CD4-positive, alpha-beta T cell treated with Interleukin-21 for 1 hour (primary cell): ENCODE data around the gene KATNB1.
A peak's percentile ranks its signal among the peaks of the same experiment; 100 is the strongest.
"Not testable (repeated sequence)": the region's sequence is repeated elsewhere in the genome, so short reads cannot be mapped to it uniquely, and the experiment has no call there.

Experiments
- DNase-seq: peaks from one replicate; pipeline ENCODE4 v3.0.0-alpha.2; 2020

The KATNB1 gene

GRCh38 chr16:57775661-57776469, 40.3 kb downstream of the KATNB1 start:
- no peak for DNase-seq

GRCh38 chr16:57778658-57779057, 43.1 kb downstream of the KATNB1 start:
- no peak for DNase-seq

DNA sequence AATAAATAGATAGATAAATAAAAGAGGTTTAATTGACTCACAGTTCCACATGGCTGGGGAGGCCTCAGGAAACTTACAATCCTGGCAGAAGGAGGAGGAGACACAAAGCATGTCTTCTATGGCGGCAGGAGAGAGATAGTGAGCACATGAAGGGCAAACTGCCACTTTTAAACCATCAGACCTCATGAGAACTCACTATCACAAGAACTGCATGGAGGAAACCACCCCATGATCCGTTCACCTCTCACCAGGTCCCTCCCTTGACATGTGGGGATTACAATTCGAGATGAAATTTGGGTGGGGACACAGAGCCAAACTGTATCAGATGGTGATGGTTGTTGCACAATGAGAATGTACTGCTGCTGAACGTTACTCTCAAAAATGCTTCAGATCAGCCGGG, 44.3 kb downstream of the KATNB1 start:
- DNase-seq, result not testable (repeated sequence)

DNA sequence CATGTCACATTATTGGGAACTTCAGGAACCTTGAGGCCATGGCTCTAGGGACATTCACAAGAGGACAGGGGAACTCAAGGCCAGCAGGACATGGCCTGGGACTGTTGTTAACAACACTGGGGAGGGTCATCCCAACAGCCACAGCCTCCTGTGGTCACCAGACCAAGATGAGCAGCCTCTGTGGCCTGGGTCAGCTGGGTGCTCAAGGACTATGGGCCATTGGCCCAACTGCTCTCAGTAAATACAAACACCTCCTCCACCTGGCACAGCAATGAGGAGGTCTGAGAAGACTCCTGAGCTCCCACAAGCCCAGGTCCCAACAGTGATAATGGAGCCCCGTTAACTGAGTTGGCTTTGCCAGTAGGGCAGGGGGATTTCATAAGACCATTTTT, 45.8 kb downstream of the KATNB1 start:
- no peak for DNase-seq

DNA sequence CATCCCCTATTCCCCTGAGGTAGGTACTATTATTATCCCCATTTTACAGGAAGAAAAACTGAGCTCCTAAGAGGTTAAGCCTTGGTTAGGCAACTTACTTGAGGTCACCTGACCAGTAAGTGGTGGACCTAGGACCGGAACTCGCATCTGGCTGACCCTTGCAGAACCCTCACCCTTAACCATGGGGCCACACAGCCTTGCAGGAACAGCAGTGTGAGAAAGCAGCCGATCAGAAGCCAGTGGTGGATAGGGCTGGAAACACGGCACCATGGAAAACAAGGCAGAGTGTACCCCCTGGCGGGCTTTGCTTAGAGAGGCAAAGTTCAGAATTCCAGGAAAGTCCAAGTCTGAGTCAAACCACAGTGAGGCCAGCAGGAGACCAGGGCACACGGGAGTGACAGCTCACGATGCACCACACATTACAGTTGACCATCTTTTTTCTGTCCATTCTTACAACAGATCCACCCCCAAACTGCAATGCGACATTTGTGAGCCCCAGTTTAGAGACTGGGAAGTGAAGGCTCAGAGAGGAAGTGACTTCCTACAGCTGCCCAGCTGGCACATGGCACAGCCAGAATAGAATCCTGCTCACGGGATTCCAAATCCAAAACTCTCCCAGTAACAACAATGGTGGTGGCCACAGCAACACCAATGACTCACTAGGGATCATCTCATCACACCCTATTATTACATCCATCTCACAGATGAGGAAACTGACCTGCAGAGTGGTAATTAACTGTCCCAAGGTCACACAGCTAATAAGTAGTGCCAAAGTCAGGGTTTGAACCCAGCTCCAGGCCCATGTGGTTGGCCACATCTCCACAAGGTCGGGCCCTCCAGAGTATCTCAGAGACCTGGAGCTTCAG, 46.4 kb downstream of the KATNB1 start:
- no peak for DNase-seq

- not testable (repeated sequence) for DNase-seq
Measured at GRCh38 chr16:57782607-57783055, 47.1 kb downstream of the KATNB1 start.

DNA sequence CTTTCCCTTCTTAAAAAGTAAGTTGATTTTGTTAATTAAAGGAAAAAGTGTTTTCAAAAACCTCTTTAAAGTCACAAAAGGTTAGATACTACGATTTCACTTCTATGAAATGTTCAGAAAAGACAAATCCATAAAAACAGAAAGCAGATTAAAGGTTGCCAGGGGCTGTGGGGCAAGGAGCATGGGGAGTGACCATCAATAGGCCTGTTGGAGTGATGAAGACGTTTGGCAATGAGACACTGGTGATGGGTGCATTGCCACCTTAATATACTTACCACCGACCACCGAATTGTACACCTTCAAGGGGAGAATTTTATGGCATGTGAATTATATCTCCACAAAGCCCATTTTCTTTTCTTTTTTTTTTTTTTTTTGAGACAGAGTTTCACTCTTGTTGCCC, 47.5 kb downstream of the KATNB1 start:
- DNase-seq, result no peak

DNA sequence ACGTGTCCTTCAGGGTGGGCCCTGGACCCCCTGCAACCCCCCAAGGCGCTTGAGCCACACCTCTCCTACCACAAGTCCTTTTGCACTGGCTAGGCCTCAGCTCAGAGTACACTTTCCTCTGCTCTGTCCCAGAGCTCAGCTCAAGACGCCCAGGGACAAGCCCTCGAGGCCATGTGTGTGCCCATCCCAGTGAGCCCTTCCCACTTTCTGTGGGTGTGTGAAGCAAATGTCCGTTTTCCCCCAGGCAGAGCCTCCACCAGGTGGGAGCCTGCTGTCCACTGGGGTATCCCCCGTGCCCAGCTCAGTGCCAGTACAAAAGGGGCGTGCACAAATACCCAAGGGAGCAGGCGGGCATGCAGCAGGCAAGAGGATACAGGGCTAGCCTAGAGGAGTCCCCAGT, 48.3 kb downstream of the KATNB1 start:
- no peak for DNase-seq

- no peak for DNase-seq
Measured at GRCh38 chr16:57784334-57784733, 48.8 kb downstream of the KATNB1 start.

- DNase-seq, result no peak
Measured at GRCh38 chr16:57785385-57785784, 49.8 kb downstream of the KATNB1 start.

DNA sequence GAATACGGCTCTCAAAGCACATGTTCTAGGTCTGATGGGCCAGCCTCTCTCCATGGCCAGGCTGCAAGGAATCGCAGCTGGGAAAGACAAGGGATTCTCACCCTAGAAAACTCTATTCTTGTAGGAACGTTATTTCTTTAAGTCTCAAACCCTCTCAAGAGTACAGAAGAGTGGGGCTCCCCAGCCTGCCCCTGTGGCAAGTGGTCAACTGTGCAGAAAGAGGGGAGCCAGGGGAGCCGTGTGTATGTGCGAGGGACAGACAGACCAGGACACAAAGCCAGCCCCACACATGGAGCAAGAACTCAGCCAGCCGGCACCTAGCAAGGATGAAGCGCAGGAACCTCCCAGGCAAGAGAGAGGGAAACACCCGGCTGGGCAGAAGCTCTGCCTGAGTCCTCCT, 50.4 kb downstream of the KATNB1 start:
- no peak for DNase-seq

DNA sequence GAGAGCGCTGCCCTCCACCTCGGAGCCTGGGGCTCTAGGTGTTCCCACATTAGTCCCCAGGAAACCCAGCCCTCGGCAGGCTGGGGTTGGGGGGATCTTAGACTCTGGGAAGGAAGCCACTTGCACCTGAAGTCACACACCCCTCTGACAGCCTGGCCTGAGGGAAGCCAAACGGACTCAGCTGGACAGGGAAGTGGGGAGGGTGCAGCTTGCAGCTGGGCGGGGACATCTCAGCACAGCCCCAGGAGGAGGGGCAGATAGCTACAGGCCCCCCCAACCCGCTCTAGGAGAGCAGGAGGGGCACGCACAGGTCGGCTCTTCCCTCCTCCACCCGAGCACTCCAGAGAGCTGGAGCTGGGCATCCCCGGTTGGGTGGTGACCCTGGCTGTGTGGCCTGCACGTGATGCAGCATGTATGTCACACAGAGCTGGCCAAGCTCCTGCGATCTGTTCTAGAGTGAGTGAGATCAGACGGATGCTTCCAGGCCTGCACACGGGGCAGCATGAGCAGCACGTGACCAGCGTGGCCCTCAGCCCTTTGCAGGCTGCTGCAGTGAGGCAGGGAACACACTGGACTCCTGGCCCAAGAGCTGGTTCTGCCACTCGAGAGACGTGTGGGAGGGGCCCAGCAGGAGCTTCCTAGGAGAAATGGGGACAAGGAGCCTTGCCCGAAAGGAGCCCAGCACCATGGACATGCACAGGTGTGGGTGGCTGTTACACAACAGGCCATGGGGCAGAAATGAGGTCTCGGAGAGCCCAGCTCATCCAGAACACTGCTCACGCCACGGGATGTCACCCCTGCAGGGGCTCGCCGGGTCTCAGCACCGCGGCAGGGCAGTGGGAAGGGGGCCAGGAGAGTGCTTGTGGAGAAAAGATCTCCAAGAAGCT, 51.3 kb downstream of the KATNB1 start:
- DNase-seq, result no peak

DNA sequence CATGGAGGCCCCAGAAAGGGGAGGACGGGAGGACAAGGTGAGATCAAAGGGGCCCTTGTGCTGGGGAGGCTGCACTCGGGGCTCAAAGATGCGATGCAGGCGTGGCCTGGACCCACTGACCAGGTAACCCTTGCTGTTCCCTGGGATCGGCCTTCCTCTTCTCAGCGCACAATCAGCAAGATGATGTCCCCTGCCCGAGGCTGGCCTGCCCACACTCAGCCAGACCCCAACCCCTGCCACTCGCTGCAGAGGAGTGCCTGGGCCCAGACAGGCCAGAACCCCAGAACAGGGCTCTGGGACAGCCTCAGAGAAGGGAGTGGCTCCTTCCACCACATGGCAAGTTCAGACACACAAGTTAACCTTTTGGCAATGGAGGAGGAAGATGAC, 51.9 kb downstream of the KATNB1 start:
- no peak for DNase-seq

GRCh38 chr16:57788252-57788841, 52.8 kb downstream of the KATNB1 start:
- no peak for DNase-seq

GRCh38 chr16:57788951-57789350, 53.4 kb downstream of the KATNB1 start:
- DNase-seq, result no peak

DNA sequence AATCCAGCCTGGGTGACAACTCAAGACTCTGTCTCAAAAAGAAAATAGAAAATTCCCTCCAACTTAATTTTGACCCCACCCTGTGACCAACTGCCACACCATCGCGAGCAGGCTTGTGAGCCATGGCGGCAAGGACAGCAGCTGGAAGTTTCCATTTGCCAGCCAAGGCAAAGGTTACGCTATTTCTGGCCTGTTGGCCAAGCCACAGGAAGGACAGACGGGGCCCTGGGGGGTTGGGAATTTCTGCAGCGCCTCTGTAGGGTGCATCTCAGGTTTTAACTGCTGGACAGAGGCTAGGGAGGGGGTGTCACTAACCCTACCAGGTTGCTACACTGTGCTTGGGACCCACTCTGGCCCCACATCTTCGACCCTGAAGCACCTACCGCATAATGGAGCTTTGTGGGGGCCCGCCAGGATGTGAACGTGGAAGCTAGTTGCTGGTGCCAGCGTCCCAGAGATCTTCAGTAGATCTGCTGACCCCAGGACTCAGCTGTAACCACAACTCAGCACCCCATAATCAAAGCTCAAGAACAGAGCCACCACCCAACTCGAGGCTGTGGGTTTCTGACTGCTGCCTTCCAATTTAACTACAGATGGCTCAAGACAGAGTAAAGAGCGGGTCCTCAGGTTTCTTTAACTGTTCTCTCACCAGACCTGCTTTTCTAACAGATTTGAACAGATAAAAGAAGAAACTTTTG, 55.8 kb downstream of the KATNB1 start:
- DNase-seq, result no peak

DNA sequence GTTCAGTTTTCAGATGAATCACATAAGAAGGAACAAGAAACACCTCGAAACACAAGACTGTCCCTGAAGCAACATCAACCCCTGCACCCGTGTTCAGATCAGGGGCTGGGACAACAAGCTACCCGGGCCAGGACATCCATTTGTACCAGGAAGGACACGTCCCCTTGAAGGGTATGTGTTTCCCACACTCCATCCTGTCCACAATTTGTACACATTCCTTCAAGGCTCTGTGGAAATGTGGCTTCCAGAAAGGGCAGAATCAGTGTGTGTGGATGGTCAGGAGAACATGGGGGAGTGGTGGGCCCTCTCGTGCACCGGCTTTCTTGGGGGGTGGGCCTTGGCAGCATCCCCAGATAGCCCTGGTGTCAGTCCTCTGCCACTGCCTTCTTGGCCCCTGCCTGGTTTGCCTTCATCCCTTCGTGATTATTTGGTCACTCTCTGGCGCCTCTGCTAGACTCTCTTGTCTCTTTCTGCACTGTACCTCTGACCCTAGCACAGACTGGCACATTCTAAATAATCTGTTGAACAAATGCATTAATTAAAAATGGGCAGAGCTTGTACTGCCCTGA, 56.4 kb downstream of the KATNB1 start:
- DNase-seq, result no peak

- no peak for DNase-seq
Measured at GRCh38 chr16:57794849-57795430, 59.4 kb downstream of the KATNB1 start.

DNA sequence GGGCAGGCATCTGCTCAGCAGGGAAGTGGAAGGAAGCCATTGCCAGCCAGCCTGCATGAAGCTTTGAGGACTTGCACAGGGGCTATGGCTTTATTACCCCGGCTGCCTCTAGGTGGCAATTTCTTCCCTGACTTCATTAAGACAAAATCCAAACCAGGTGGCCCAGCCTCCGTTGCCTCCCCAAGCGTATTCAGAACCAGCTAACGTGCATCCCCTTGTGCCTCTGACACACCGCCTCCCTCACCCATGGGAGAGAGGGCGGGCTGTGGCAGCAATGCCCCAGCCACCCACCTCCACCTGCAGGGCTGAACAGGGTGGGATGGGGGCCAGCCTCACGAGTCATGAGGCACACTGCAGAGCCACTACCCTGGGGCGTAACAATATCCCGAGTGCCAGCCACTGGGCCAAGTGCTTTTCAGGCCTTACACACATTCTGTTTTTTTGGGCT, 59.9 kb downstream of the KATNB1 start:
- peak; percentile 45 for DNase-seq

DNA sequence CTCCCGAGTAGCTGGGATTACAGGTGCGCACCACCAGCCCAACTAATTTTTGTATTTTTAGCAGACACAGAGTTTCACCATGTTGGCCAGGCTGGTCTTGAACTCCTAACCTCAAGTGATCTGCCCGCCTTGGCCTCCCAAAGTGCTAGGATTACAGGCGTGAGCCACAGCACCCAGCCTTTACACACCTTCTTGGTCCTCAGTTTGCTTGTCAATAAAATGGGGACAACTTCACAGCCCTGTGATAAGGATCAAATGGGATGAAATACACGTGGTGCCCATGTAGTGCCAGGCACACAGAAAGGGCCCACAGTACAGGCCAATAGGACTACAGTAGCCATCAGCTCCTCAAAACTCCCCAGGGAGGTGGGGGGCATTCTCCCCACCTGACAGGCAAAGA, 60.4 kb downstream of the KATNB1 start:
- DNase-seq, result not testable (repeated sequence)

- no peak for DNase-seq
Measured at GRCh38 chr16:57797216-57797525, 61.6 kb downstream of the KATNB1 start.
